Left forelimb (tissue), 1 donor: ENCODE measurements around the gene EEF1AKMT1.
"Not testable (repeated sequence)": the region's sequence is repeated elsewhere in the genome, so short reads cannot be mapped to it uniquely, and the experiment has no call there.

Experiments used
- DNase-seq: peaks from one replicate; pipeline ENCODE4 v3.0.0-alpha.2; 2018; ENCODE audit warnings: low spot score

Gene EEF1AKMT1

GRCh38 chr13:20776751-20777150, 3.0 kb upstream of the EEF1AKMT1 start:
- DNase-seq, result no peak

GRCh38 chr13:20775961-20776360, 2.2 kb upstream of the EEF1AKMT1 start:
- no peak for DNase-seq

GRCh38 chr13:20774746-20775145, 985 bp upstream of the EEF1AKMT1 start:
- no peak for DNase-seq

GRCh38 chr13:20772401-20773131, 1.2 kb downstream of the EEF1AKMT1 start:
- DNase-seq, result no peak

- DNase-seq, result no peak
Observed at GRCh38 chr13:20769834-20770233, 3.9 kb downstream of the EEF1AKMT1 start.

- no peak for DNase-seq
Observed at GRCh38 chr13:20769091-20769490, 4.7 kb downstream of the EEF1AKMT1 start.

- DNase-seq, result no peak
Observed at GRCh38 chr13:20767309-20767943, 6.3 kb downstream of the EEF1AKMT1 start.

GRCh38 chr13:20760872-20761271, 12.9 kb downstream of the EEF1AKMT1 start:
- no peak for DNase-seq

GRCh38 chr13:20754009-20754408, 19.8 kb downstream of the EEF1AKMT1 start:
- no peak for DNase-seq

GRCh38 chr13:20749377-20749776, 24.4 kb downstream of the EEF1AKMT1 start:
- DNase-seq, result no peak

GRCh38 chr13:20743830-20744404, 29.8 kb downstream of the EEF1AKMT1 start:
- not testable (repeated sequence) for DNase-seq

- no peak for DNase-seq
Observed at GRCh38 chr13:20740021-20740420, 33.7 kb downstream of the EEF1AKMT1 start.

- no peak for DNase-seq
Observed at GRCh38 chr13:20738616-20739015, 35.1 kb downstream of the EEF1AKMT1 start.

- DNase-seq, result no peak
Observed at GRCh38 chr13:20729633-20730585, 43.9 kb downstream of the EEF1AKMT1 start.

GRCh38 chr13:20728579-20729311, 45.0 kb downstream of the EEF1AKMT1 start:
- no peak for DNase-seq

- no peak for DNase-seq
Observed at GRCh38 chr13:20727856-20728255, 45.9 kb downstream of the EEF1AKMT1 start.

GRCh38 chr13:20721454-20722357, 52.1 kb downstream of the EEF1AKMT1 start:
- no peak for DNase-seq

- no peak for DNase-seq
Observed at GRCh38 chr13:20721058-20721453, 52.7 kb downstream of the EEF1AKMT1 start.

GRCh38 chr13:20720499-20720898, 53.3 kb downstream of the EEF1AKMT1 start:
- no peak for DNase-seq

- no peak for DNase-seq
Observed at GRCh38 chr13:20719783-20720182, 54.0 kb downstream of the EEF1AKMT1 start.
